Bone marrow (tissue), 2 donors: ENCODE data around the gene ZNF655.
"Not testable (repeated sequence)": the region's sequence is repeated elsewhere in the genome, so short reads cannot be mapped to it uniquely, and the experiment has no call there.

Source experiments
- DNase-seq, 2 donors: peaks; one replicate each; lab custom pipeline; 2025; lab: John Stamatoyannopoulos, UW

The ZNF655 gene

GRCh38 chr7:99560834-99561736 is 2.6 kb downstream of the ZNF655 start:
- no peak for DNase-seq

- DNase-seq, result no peak
Measured at GRCh38 chr7:99561737-99562051, 3.3 kb downstream of the ZNF655 start.

DNA sequence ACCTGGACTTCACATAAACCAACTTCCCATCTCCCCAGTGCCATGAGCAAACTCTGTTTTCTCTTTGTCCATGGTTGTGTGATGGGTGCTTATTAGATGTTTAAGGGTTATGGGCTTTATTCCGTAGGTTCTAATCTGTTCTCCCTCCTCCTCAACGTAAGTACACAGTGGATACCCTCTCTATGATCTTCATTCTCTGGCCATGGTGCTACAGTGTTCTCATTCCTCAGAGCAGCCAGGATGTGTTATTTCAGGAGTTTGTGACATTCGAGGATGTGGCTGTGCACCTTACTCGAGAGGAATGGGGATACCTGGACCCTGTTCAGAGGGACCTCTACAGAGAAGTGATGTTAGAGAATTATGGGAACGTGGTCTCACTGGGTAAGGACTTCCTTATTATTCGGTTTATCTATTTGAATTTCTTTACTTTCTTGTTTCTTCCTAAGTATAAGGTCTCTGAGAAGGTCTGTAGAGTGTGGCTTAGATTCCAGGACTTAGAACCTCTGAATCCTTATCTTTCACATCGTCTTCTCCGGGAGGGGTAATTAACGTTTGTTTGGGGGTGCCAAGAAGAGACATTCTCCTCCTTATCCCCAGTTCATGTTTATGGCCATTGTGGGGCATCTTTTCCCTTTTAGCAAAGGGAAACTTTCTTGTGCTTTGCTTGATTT is 3.8 kb downstream of the ZNF655 start:
- DNase-seq, result no peak

- DNase-seq, result peak in 1 of 2 donors; percentile 10
Measured at GRCh38 chr7:99562832-99563231, 4.4 kb downstream of the ZNF655 start.

- DNase-seq, result no peak
Measured at GRCh38 chr7:99563650-99564049, 5.2 kb downstream of the ZNF655 start.

- not testable (repeated sequence) for DNase-seq
Measured at GRCh38 chr7:99568770-99569169, 10.3 kb downstream of the ZNF655 start.

GRCh38 chr7:99571768-99572167 is 13.3 kb downstream of the ZNF655 start:
- DNase-seq, result no peak

DNA sequence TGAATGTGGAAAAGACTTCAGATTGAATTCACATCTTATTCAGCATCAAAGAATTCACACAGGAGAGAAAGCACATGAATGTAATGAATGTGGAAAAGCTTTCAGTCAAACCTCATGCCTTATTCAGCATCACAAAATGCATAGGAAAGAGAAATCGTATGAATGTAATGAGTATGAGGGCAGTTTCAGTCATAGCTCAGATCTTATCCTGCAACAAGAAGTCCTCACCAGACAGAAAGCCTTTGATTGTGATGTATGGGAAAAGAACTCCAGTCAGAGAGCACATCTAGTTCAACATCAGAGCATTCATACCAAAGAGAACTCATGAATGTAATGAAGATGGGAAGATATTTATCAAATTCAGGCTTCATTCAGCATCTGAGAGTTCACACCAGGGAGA is 14.8 kb downstream of the ZNF655 start:
- DNase-seq, result no peak

DNA sequence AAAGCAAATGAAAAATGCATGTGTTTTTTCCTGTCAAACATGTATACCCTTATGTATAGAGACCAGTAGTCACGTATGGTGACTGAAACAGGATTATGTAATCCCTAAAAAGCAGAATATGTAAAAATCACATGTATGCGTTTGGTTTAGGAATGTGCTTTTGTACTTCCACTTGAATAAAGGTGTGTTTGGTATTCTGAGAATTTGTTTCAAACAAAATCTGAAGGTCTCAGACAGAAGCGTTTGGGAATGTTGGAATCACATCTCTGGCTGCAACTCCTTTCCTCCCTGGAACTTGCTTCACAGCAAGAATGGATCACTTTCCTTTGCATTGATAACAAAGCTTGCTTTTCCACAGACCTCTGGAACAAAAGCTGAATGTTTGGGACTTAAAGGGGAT is 17.8 kb downstream of the ZNF655 start:
- no peak for DNase-seq

DNA sequence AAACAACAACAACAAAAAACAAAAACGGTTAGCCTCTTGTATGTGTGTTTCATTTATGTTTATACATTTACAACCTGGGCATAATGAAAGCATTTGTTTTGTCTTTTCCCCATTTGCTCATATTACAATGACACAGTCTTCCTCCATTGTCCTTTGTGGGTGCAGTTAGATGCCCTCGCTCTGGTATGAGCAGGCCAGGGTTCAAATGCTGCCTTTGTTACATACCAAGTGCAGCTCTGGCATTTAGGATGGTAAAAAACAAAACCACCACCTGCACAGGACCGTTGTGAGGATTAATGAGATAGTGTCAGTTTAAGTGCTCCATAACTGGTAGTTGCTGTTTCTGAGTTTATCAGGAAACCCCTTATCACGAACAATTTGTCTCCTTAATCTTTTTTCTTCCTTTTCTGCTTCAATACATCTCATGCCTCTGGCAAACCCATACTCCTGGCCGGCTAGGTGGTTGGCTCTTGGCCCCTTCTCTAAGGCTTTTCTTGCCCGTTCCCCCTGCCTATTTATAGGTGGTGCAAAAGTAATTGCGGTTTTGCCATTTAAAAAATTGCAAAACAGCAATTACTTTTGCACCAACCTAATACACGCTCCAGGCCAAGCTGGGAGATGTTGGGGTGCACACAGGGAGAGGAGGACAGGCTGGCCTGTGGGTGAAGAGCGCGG is 21.0 kb downstream of the ZNF655 start:
- DNase-seq, result no peak

- DNase-seq, result peak in 1 of 2 donors; percentile 13
Measured at GRCh38 chr7:99579956-99580777, 21.7 kb downstream of the ZNF655 start.

DNA sequence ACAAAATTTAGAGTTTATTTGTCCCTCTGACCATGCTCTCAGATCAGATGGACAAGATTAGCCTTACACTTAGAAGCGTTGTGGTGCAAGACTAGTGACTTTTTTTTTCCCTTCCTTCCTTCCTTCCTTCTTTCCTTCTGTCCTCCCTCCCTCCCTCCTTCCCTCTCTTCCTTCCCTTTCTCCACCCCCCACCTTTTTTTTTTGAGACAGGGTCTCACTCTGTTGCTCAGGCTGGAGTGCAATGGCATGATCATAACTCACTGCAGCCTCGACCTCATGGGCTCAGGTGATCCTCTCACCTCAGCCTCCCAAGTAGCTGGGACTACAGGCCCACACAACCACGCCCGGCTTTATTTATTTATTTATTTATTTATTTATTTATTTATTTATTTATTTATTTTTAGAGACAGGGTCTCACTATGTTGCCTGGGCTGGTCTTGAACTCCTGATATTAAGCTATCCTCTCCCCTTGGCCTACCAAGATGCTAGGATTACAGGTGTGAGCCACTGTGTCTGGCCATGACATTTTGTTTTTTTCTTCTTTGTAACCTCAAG is 22.4 kb downstream of the ZNF655 start:
- not testable (repeated sequence) for DNase-seq

GRCh38 chr7:99588868-99589267 is 30.4 kb downstream of the ZNF655 start:
- no peak for DNase-seq

GRCh38 chr7:99594948-99595745 is 36.7 kb downstream of the ZNF655 start:
- DNase-seq, result no peak

GRCh38 chr7:99596408-99596955 is 38.0 kb downstream of the ZNF655 start:
- no peak for DNase-seq

GRCh38 chr7:99597762-99598501 is 39.5 kb downstream of the ZNF655 start, which contains the start of gene TMEM225B:
TMEM225B (plus strand) TSS chr7:99598267; CDS start chr7:99604389, 6,122 bp downstream.
- DNase-seq, result no peak

DNA sequence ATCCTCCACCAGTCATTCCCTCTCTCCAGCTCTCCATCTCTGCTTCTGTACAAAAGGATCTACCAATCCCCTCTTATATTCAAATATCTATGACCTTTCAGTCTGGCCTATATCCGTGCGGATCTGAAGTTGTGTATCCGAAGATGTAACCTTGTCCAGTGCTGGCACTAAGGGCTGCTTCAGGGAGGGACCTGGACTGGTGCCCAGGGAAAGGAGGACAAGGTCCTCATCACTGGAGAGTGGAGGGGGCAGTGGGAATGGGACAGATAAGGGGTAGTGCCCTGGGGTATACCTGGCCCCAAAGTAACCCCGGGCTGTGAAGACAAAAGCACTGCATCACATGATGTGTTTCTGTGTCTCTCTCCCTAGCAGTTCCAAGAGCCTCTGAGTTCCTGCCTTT is 41.4 kb downstream of the ZNF655 start:
- no peak for DNase-seq

DNA sequence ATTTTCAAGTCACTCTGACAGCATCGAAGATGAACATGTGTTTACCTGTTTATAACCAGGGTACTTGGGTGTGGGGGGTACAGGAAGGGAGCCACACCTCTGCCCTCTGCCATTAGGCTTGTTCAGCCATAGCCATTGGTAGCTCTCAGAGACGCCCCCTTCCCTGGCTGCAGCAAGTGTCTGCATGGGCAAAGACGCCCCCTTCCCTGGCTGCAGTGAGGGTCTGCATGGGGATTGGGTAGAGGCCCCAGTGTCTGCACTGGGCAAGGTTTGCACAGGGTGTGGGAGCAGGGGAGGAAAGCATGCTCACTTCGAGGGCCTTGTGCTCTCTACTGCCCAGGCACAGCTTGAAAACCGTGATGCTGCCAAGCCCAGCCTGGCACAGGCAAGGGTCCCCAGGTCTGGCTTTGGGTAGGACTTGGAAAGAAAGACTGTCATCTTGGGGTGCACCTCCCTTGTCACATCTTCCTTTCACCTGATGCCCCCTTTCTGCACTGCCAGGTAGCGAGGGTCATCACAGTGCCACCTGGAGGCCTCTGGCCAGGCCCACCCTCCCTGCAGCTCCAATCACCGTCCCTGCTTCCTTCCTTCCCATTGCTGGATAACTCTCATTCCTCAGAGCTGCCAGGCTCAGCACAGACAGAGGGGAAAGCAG is 43.3 kb downstream of the ZNF655 start:
- no peak for DNase-seq

GRCh38 chr7:99605527-99605926 is 47.1 kb downstream of the ZNF655 start:
- DNase-seq, result no peak
